ENCODE results near the gene RPL11.
A peak's percentile ranks its signal among the peaks of the same experiment; 100 is the strongest.

The RPL11 gene

DNA sequence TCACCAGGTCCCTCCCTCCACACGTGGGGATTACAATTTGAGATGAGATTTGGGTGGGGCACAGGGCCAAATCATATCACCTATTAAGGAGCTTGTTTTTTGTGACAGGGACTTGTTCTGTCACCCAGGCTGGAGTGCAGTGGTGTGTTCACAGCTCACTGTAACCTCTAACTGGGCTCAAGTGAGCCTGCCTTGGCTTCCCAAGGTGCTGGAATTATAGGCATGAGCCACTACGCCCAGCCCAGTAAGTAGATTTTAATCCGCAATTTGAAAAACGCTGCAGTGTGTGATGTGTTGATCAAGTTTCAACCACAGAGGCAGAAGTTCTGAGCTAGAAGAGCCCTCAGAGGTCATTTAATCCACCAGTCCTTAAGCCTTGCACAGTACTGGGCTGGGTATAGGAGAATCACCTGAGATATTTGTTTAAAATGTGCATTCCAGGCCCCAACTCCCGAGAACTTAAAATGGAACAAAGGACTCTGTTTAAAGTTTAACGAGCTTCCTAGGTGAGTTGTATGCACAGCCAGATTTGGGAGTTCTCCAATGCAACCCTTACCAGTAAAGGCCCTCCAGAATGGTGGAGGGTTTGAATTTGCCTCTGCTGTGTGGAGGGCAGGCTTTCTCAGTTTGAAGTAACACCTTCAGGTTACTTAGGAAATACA, 13.4 kb downstream of the RPL11 start:
- Histone ChIP-seq H3K36me3 (ENCODE audit: control insufficient read depth in 1 of 2, insufficient read depth in 2 of 2, low read depth in 1 of 2, low read length in 2 of 2) (peaks cover 29 to 57% of the 10 kb centered on the region in 2 experiments), H3K9ac (ENCODE audit: low read length) (no peak overlapping the region), H3K4me3 (ENCODE audit: insufficient read depth in 1 of 2, low read depth in 1 of 2, low read length in 2 of 2) (no peak overlapping the region), H3K79me1 (replicated peaks; ENCODE audit: low read length, poor library complexity, severe bottlenecking) (peaks cover 8% of the 10 kb centered on the region), H3K14ac (ENCODE audit: low read length in 2 of 2) (no peak overlapping the region), H2BK120ac (ENCODE audit: low read depth, low read length) (no peak overlapping the region), H3K27ac (ENCODE audit: low read length, poor library complexity, severe bottlenecking) (no peak overlapping the region), H4K91ac (ENCODE audit: low read length) (no peak overlapping the region), H2AFZ (ENCODE audit: low read depth, low read length) (no peak overlapping the region), H3K4me2 (ENCODE audit: low read length, poor library complexity, severe bottlenecking) (no peak overlapping the region), H2BK15ac (ENCODE audit: low read depth, poor library complexity, severe bottlenecking) (no peak overlapping the region), H3K9me3 (ENCODE audit: control insufficient read depth, low read length) (no peaks in the 10 kb centered on the region), H2AK5ac (ENCODE audit: low read length, severe bottlenecking) (no peak overlapping the region), H3K27me3 (ENCODE audit: control insufficient read depth in 1 of 2, insufficient read depth in 1 of 2, low read length in 2 of 2) (no peaks in the 10 kb centered on the region), H3K4ac (ENCODE audit: low read depth in 1 of 2, low read length in 2 of 2) (no peak overlapping the region), H2BK12ac (ENCODE audit: low read length in 2 of 2) (no peak overlapping the region), H3K4me1 (ENCODE audit: control insufficient read depth, insufficient read depth, low read depth, low read length) (peaks cover 5% of the 10 kb centered on the region), H4K8ac (ENCODE audit: low read length) (no peak overlapping the region), H3K18ac (ENCODE audit: low read depth in 1 of 2, low read length in 2 of 2) (no peak overlapping the region), H3K23ac (ENCODE audit: low read length in 2 of 2) (no peak overlapping the region), H2BK5ac (ENCODE audit: low read depth, low read length, poor library complexity, severe bottlenecking) (no peak overlapping the region)
- DNase-seq: no peak
- WGBS: 89% methylated on average over 6 of the region's 6 CpGs

DNA sequence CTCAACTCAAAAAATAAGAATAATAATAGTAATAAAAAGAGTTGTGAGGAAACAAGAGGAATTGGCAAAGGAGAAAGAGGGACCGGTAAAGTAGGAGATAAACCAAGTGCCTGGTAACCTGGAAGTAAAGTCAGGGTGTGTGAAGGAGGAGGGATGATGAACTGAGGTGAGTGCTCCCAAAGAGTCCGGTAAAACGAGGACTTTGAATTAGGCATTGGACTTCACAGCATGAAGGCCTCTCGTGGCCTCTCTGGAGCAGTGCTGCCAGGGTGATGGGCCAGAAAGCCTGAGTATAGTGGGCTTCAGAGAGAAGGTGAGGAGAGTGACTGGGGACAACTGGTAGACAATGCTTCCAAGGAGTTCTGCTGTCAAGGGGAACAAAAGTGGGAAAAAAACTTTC, 17.6 kb downstream of the RPL11 start:
- Histone ChIP-seq H2BK15ac (ENCODE audit: low read depth, poor library complexity, severe bottlenecking) (no peak overlapping the region), H2AK5ac (ENCODE audit: low read length, severe bottlenecking) (no peak overlapping the region), H3K79me1 (replicated peaks; ENCODE audit: low read length, poor library complexity, severe bottlenecking) (peaks cover 13% of the 10 kb centered on the region), H3K23ac (ENCODE audit: low read length in 2 of 2) (no peak overlapping the region), H3K9me3 (ENCODE audit: control insufficient read depth, low read length) (no peaks in the 10 kb centered on the region), H3K4me1 (ENCODE audit: control insufficient read depth, insufficient read depth, low read depth, low read length) (peaks cover 3% of the 10 kb centered on the region), H3K14ac (ENCODE audit: low read length in 2 of 2) (no peak overlapping the region), H3K27me3 (ENCODE audit: control insufficient read depth in 1 of 2, insufficient read depth in 1 of 2, low read length in 2 of 2) (no peaks in the 10 kb centered on the region), H3K27ac (ENCODE audit: low read length, poor library complexity, severe bottlenecking) (no peak overlapping the region), H3K4me2 (ENCODE audit: low read length, poor library complexity, severe bottlenecking) (no peak overlapping the region), H3K36me3 (ENCODE audit: control insufficient read depth in 1 of 2, insufficient read depth in 2 of 2, low read depth in 1 of 2, low read length in 2 of 2) (peaks cover 14 to 40% of the 10 kb centered on the region in 2 experiments), H3K4ac (ENCODE audit: low read depth in 1 of 2, low read length in 2 of 2) (no peak overlapping the region), H4K91ac (ENCODE audit: low read length) (no peak overlapping the region), H2BK5ac (ENCODE audit: low read depth, low read length, poor library complexity, severe bottlenecking) (no peak overlapping the region), H2BK12ac (ENCODE audit: low read length in 2 of 2) (no peak overlapping the region), H3K18ac (ENCODE audit: low read depth in 1 of 2, low read length in 2 of 2) (no peak overlapping the region), H4K8ac (ENCODE audit: low read length) (no peak overlapping the region), H3K9ac (ENCODE audit: low read length) (no peak overlapping the region), H3K4me3 (ENCODE audit: insufficient read depth in 1 of 2, low read depth in 1 of 2, low read length in 2 of 2) (no peak overlapping the region), H2AFZ (ENCODE audit: low read depth, low read length) (no peak overlapping the region), H2BK120ac (ENCODE audit: low read depth, low read length) (no peak overlapping the region)
- WGBS: 90% methylated on average over 4 of the region's 4 CpGs
- no peak for DNase-seq

DNA sequence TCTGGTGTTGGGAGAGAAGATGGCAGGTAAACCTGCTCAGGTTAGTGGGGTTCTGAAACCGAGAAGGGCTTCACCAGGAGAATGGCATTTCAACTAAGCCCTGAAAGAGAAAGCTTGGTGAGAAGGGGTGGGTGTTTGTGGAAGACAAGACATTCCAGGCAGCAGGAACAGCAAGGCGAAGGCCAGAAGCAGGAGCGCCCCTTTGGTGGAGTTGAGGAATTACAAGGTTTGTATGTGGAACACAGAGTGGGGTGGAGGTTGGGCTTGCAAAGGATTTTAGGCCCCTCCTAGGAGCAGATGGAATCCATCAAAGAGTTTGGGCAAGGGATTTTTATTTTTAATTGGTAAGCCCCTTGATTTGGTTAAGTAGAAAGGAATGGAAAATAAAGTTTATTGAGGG, 26.9 kb downstream of the RPL11 start:
- H3K4me3 ChIP-seq (ENCODE audit: insufficient read depth in 1 of 2, low read depth in 1 of 2, low read length in 2 of 2): no peak overlapping the region
- H3K27me3 ChIP-seq (ENCODE audit: control insufficient read depth in 1 of 2, insufficient read depth in 1 of 2, low read length in 2 of 2): no peaks in the 10 kb centered on the region
- no peak overlapping the region for H3K23ac ChIP-seq (ENCODE audit: low read length in 2 of 2)
- H2AFZ ChIP-seq (ENCODE audit: low read depth, low read length): no peak overlapping the region
- no peak overlapping the region for H3K18ac ChIP-seq (ENCODE audit: low read depth in 1 of 2, low read length in 2 of 2)
- H3K27ac ChIP-seq (ENCODE audit: low read length, poor library complexity, severe bottlenecking): no peak overlapping the region
- no peak overlapping the region for H3K9ac ChIP-seq (ENCODE audit: low read length)
- peaks cover 28% of the 10 kb centered on the region for H3K79me1 ChIP-seq (replicated peaks; ENCODE audit: low read length, poor library complexity, severe bottlenecking)
- DNase-seq: peak; percentile 76
- H3K9me3 ChIP-seq (ENCODE audit: control insufficient read depth, low read length): no peaks in the 10 kb centered on the region
- H2BK120ac ChIP-seq (ENCODE audit: low read depth, low read length): no peak overlapping the region
- H3K36me3 ChIP-seq (ENCODE audit: control insufficient read depth in 1 of 2, insufficient read depth in 2 of 2, low read depth in 1 of 2, low read length in 2 of 2): peaks cover 6 to 32% of the 10 kb centered on the region in 2 experiments
- H2BK12ac ChIP-seq (ENCODE audit: low read length in 2 of 2): no peak overlapping the region
- no peak overlapping the region for H4K8ac ChIP-seq (ENCODE audit: low read length)
- H2AK5ac ChIP-seq (ENCODE audit: low read length, severe bottlenecking): no peak overlapping the region
- H2BK15ac ChIP-seq (ENCODE audit: low read depth, poor library complexity, severe bottlenecking): no peak overlapping the region
- H3K14ac ChIP-seq (ENCODE audit: low read length in 2 of 2): no peak overlapping the region
- no peak overlapping the region for H4K91ac ChIP-seq (ENCODE audit: low read length)
- peaks cover 10% of the 10 kb centered on the region for H3K4me1 ChIP-seq (ENCODE audit: control insufficient read depth, insufficient read depth, low read depth, low read length)
- no peak overlapping the region for H2BK5ac ChIP-seq (ENCODE audit: low read depth, low read length, poor library complexity, severe bottlenecking)
- H3K4me2 ChIP-seq (ENCODE audit: low read length, poor library complexity, severe bottlenecking): no peak overlapping the region
- H3K4ac ChIP-seq (ENCODE audit: low read depth in 1 of 2, low read length in 2 of 2): no peak overlapping the region
- WGBS: 32% methylated on average over 3 of the region's 3 CpGs

DNA sequence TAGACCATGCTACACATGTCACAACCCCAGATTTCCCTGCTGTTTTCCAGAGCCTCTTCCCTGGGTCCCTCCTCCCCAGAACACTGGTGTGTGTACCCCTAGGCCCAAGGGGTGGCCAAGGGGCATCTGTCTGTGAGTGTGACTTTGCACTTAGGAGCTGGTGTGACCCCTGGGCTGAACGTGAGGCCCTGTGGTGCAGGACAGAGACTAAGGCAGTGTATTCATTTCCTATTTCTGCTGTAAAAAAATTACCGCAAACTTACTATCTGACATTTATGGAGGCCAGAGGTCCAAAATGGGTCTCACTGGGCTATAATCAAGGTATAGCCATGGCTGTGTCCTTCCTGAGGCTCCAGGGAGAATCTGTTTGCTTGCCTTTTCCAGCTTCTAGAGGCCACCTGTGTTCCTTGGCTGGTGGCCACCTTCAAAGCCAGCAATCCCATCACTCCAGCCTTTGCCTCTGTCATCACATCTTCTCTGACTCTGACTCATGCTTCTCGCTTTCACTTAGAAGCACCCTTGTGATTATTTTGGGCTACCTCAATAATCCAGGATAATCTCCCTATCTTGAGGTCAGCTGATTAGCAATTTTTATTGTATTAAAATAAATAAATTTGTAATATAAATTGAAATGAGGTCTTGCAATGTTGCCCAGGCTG, 27.7 kb downstream of the RPL11 start:
- H3K18ac ChIP-seq (ENCODE audit: low read depth in 1 of 2, low read length in 2 of 2): no peak overlapping the region
- peak; percentile 33 for DNase-seq
- peaks cover 10% of the 10 kb centered on the region for H3K4me1 ChIP-seq (ENCODE audit: control insufficient read depth, insufficient read depth, low read depth, low read length)
- peaks cover 6 to 32% of the 10 kb centered on the region in 2 experiments for H3K36me3 ChIP-seq (ENCODE audit: control insufficient read depth in 1 of 2, insufficient read depth in 2 of 2, low read depth in 1 of 2, low read length in 2 of 2)
- peaks cover 31% of the 10 kb centered on the region for H3K79me1 ChIP-seq (replicated peaks; ENCODE audit: low read length, poor library complexity, severe bottlenecking)
- no peak overlapping the region for H2BK12ac ChIP-seq (ENCODE audit: low read length in 2 of 2)
- H3K14ac ChIP-seq (ENCODE audit: low read length in 2 of 2): no peak overlapping the region
- no peak overlapping the region for H4K8ac ChIP-seq (ENCODE audit: low read length)
- H2BK15ac ChIP-seq (ENCODE audit: low read depth, poor library complexity, severe bottlenecking): no peak overlapping the region
- H3K4me3 ChIP-seq (ENCODE audit: insufficient read depth in 1 of 2, low read depth in 1 of 2, low read length in 2 of 2): no peak overlapping the region
- no peak overlapping the region for H2BK5ac ChIP-seq (ENCODE audit: low read depth, low read length, poor library complexity, severe bottlenecking)
- no peak overlapping the region for H3K27ac ChIP-seq (ENCODE audit: low read length, poor library complexity, severe bottlenecking)
- no peak overlapping the region for H2AK5ac ChIP-seq (ENCODE audit: low read length, severe bottlenecking)
- H3K4ac ChIP-seq (ENCODE audit: low read depth in 1 of 2, low read length in 2 of 2): no peak overlapping the region
- H3K9me3 ChIP-seq (ENCODE audit: control insufficient read depth, low read length): no peaks in the 10 kb centered on the region
- H2BK120ac ChIP-seq (ENCODE audit: low read depth, low read length): no peak overlapping the region
- no peaks in the 10 kb centered on the region for H3K27me3 ChIP-seq (ENCODE audit: control insufficient read depth in 1 of 2, insufficient read depth in 1 of 2, low read length in 2 of 2)
- 83% methylated on average over 2 of the region's 3 CpGs for WGBS
- no peak overlapping the region for H3K23ac ChIP-seq (ENCODE audit: low read length in 2 of 2)
- no peak overlapping the region for H2AFZ ChIP-seq (ENCODE audit: low read depth, low read length)
- H3K4me2 ChIP-seq (ENCODE audit: low read length, poor library complexity, severe bottlenecking): no peak overlapping the region
- no peak overlapping the region for H3K9ac ChIP-seq (ENCODE audit: low read length)
- H4K91ac ChIP-seq (ENCODE audit: low read length): no peak overlapping the region
